CD14-positive monocyte (primary cell): ENCODE measurements around the gene GNAL. TPM values are rescaled to one million over a fixed set of nuclear protein-coding genes. Genes with fewer than 3 reads are reported as not detected.

Source experiments
- DNase-seq, 3 donors: peaks; one replicate each; pipeline ENCODE4 v3.0.0-alpha.2; 2011 to 2022
- H2AFZ ChIP-seq: 2 replicates; pipeline ENCODE4 v1.6.0; 2012; ENCODE audit warnings: mild to moderate bottlenecking, low read depth, low read length, inconsistent platforms; ENCODE audit not compliant: insufficient read depth, poor library complexity, severe bottlenecking
- H3K27ac ChIP-seq, 2 donors: 1 replicate in 1 of 2; 2 replicates in 1 of 2; pipeline ENCODE4 v1.5.1; 2012 to 2013; ENCODE audit warnings: low read length in 2 of 2, control low read depth in 1 of 2, inconsistent platforms in 1 of 2, low read depth in 1 of 2, mild to moderate bottlenecking in 1 of 2
- H3K27me3 ChIP-seq, 2 donors: one replicate each; pipeline versions ENCODE4 v1.6.0 to v1.6.1; 2011 to 2013; ENCODE audit warnings: low read length in 2 of 2; ENCODE audit not compliant: control insufficient read depth in 2 of 2, insufficient read depth in 2 of 2
- H3K36me3 ChIP-seq, 2 donors: replicated peaks in 1 of 2; 1 replicate in 1 of 2; 2 replicates in 1 of 2; pipeline versions ENCODE4 v1.5.1 to v1.6.1; 2012 to 2013; ENCODE audit warnings: low read length in 2 of 2, control low read depth in 1 of 2, inconsistent platforms in 1 of 2, mild to moderate bottlenecking in 1 of 2; ENCODE audit not compliant: insufficient read depth in 2 of 2, control insufficient read depth in 1 of 2
- H3K4me1 ChIP-seq, 2 donors: 1 replicate in 1 of 2; 2 replicates in 1 of 2; pipeline versions ENCODE4 v1.5.1 to v1.6.1; 2012 to 2013; ENCODE audit warnings: low read length in 2 of 2, control low read depth in 1 of 2, inconsistent platforms in 1 of 2, mild to moderate bottlenecking in 1 of 2, moderate library complexity in 1 of 2; ENCODE audit not compliant: insufficient read depth in 2 of 2, control insufficient read depth in 1 of 2
- H3K4me2 ChIP-seq: replicated peaks from 2 replicates; pipeline ENCODE3; 2012; ENCODE audit warnings: low read length, moderate library complexity, mild to moderate bottlenecking; ENCODE audit not compliant: poor library complexity, severe bottlenecking; ENCODE audit errors: extremely low read depth
- H3K4me3 ChIP-seq, 3 experiments: fragments of 200-600 bp in 1 of 3; sonication (generic) in 1 of 3; replicated peaks in 1 of 3; 1 replicate in 2 of 3; 2 replicates in 1 of 3; pipeline ENCODE4 v1.5.1; 2011 to 2013; ENCODE audit warnings: low read length in 3 of 3, mild to moderate bottlenecking in 3 of 3, control low read depth in 2 of 3, low read depth in 2 of 3, inconsistent platforms in 1 of 3, moderate library complexity in 1 of 3
- H3K79me2 ChIP-seq: 2 replicates; pipeline ENCODE4 v1.6.0; 2012; ENCODE audit warnings: mild to moderate bottlenecking, control low read depth, inconsistent platforms, low read length, moderate library complexity; ENCODE audit not compliant: insufficient read depth
- H3K9ac ChIP-seq: 2 replicates; pipeline ENCODE4 v1.6.0; 2017; ENCODE audit warnings: low read length, mild to moderate bottlenecking; ENCODE audit not compliant: insufficient read depth, poor library complexity, severe bottlenecking
- H3K9me3 ChIP-seq, 2 donors: replicated peaks in 1 of 2; 1 replicate in 1 of 2; 2 replicates in 1 of 2; pipeline versions ENCODE4 v1.5.1 to v1.6.1; 2012 to 2013; ENCODE audit warnings: low read length in 2 of 2, control low read depth in 1 of 2; ENCODE audit not compliant: control insufficient read depth in 1 of 2, insufficient read depth in 1 of 2
- H4K20me1 ChIP-seq: 2 replicates; pipeline ENCODE4 v1.6.0; 2012; ENCODE audit warnings: mild to moderate bottlenecking, low read length, control low read depth, moderate library complexity; ENCODE audit not compliant: insufficient read depth
- H3K27ac Mint-ChIP-seq, 7 donors: one replicate each; pipeline ENCODE4 v1.8.0; 2020; ENCODE audit warnings: mild to moderate bottlenecking in 7 of 7, mixed read lengths in 7 of 7, moderate library complexity in 6 of 7, inconsistent platforms in 2 of 7
- H3K27me3 Mint-ChIP-seq, 3 donors: one replicate each; pipeline ENCODE4 v1.8.0; 2021 to 2022; ENCODE audit warnings: low read depth in 3 of 3, mild to moderate bottlenecking in 3 of 3, mixed read lengths in 3 of 3, moderate library complexity in 3 of 3, inconsistent platforms in 1 of 3
- H3K36me3 Mint-ChIP-seq, 2 donors: one replicate each; pipeline ENCODE4 v1.8.0; 2020; ENCODE audit warnings: mixed read lengths in 2 of 2, inconsistent platforms in 1 of 2, mild to moderate bottlenecking in 1 of 2
- H3K4me1 Mint-ChIP-seq: one replicate; pipeline ENCODE4 v1.8.0; 2020; ENCODE audit warnings: mild to moderate bottlenecking, mixed read lengths
- H3K4me3 Mint-ChIP-seq, 2 donors: one replicate each; pipeline ENCODE4 v1.8.0; 2020; ENCODE audit warnings: mild to moderate bottlenecking in 2 of 2, mixed read lengths in 2 of 2, moderate library complexity in 1 of 2
- H3K9me3 Mint-ChIP-seq, 7 donors: one replicate each; pipeline ENCODE4 v1.8.0; 2020 to 2022; ENCODE audit warnings: mixed read lengths in 7 of 7, mild to moderate bottlenecking in 6 of 7, moderate library complexity in 6 of 7, inconsistent platforms in 2 of 7
- CTCF ChIP-seq: fragments of 200-600 bp; IDR thresholded peaks from one replicate; pipeline ENCODE4 v1.8.0; 2022; ENCODE audit warnings: antibody characterized with exemption, mild to moderate bottlenecking
- WGBS: methylation state at CpG from one replicate; pipeline ENCODE4 v1.1.5; 2013; ENCODE audit warnings: missing lambda C conversion rate; ENCODE audit not compliant: insufficient coverage; 5-methylcytosine and 5-hydroxymethylcytosine counted together
- intact Hi-C, 2 donors: fragments of 100-400 bp; cut with micrococcal nuclease; formaldehyde crosslinking; loops; one replicate each; pipeline versions ENCODE4 v1.15.0 to v1.15.1; 2023
- polyA plus RNA-seq, 3 donors: library from polyadenylated mRNA; depleted of rRNA in 1 of 3; unstranded in 2 of 3; stranded (reverse) in 1 of 3; fragments of 300-500 nt in 2 of 3; fragments of >200 nt in 1 of 3; fragmentation: Illumina TruSeq in 2 of 3; gene quantifications; 1 replicate in 2 of 3; 2 replicates in 1 of 3; pipeline ENCODE4 v1.2.3, GENCODE V29; 2012 to 2021

The GNAL gene
- polyA plus RNA-seq, 3 donors = 0.01 to 0.03 TPM; not detected in 1

- no peak overlapping the region for H2AFZ ChIP-seq
- Mint-ChIP-seq H3K4me3 (no peak overlapping the region), H3K9me3 (peaks cover 0 to 2% (median 0%) of the 10 kb centered on the region in 7 donors), H3K27ac (peak overlapping the region in 3 of 7 donors; percentile 71 to 88 (median 78)), H3K4me1 (peaks cover 37% of the 10 kb centered on the region), H3K36me3 (no peaks in the 10 kb centered on the region), H3K27me3 (peaks cover 0 to 2% (median 0%) of the 10 kb centered on the region in 3 donors)
- no peak overlapping the region for H3K9ac ChIP-seq
- H3K27ac ChIP-seq = peak overlapping the region in 1 of 2 donors; percentile 12
- H3K4me3 ChIP-seq = no peak overlapping the region
- 92% methylated on average over 6 of the region's 12 CpGs for WGBS
- intact Hi-C loops = no loop called here
- H3K36me3 ChIP-seq = no peaks in the 10 kb centered on the region
- H3K79me2 ChIP-seq = no peaks in the 10 kb centered on the region
- H3K9me3 ChIP-seq = no peaks in the 10 kb centered on the region
- H3K27me3 ChIP-seq = no peaks in the 10 kb centered on the region
- peaks cover 15 to 25% of the 10 kb centered on the region in 2 donors for H3K4me1 ChIP-seq
- no peak overlapping the region for H3K4me2 ChIP-seq
- no peak for TF ChIP-seq CTCF
- no peak for DNase-seq
- H4K20me1 ChIP-seq = no peaks in the 10 kb centered on the region
Measured at GRCh38 chr18:11925800-11926481, 236.9 kb downstream of the GNAL start.

GRCh38 chr18:11927497-11927896, 238.4 kb downstream of the GNAL start:
- Mint-ChIP-seq H3K9me3 (peaks cover 0 to 2% (median 0%) of the 10 kb centered on the region in 7 donors), H3K4me1 (peaks cover 26% of the 10 kb centered on the region), H3K27me3 (peaks cover 0 to 2% (median 0%) of the 10 kb centered on the region in 3 donors), H3K27ac (no peak overlapping the region), H3K36me3 (no peaks in the 10 kb centered on the region), H3K4me3 (no peak overlapping the region)
- Histone ChIP-seq H3K79me2 (no peaks in the 10 kb centered on the region), H3K27ac (no peak overlapping the region), H3K4me3 (no peak overlapping the region), H3K27me3 (no peaks in the 10 kb centered on the region), H3K4me2 (no peak overlapping the region), H2AFZ (no peak overlapping the region), H3K4me1 (peaks cover 15 to 20% of the 10 kb centered on the region in 2 donors), H3K9me3 (no peaks in the 10 kb centered on the region), H4K20me1 (no peaks in the 10 kb centered on the region), H3K36me3 (no peaks in the 10 kb centered on the region), H3K9ac (no peak overlapping the region)
- DNase-seq = no peak
- WGBS = no CpG with 5 or more reads among the region's 1 CpG
- TF ChIP-seq CTCF = no peak
- intact Hi-C loops = no loop called here
